T-helper 17 cell (primary cell): ENCODE data around the gene HERC6. TPM values are rescaled to one million over a fixed set of nuclear protein-coding genes. Genes with fewer than 3 reads are reported as not detected.
A peak's percentile ranks its signal among the peaks of the same experiment; 100 is the strongest.
"Not testable (repeated sequence)": the region's sequence is repeated elsewhere in the genome, so short reads cannot be mapped to it uniquely, and the experiment has no call there.

Experiments used
- ATAC-seq: fragments of 150-1000 bp; cut with Tn5 transposase; 2 replicates; pipeline ENCODE4 v1.10.0; 2021; ENCODE audit warnings: mild to moderate bottlenecking, moderate library complexity
- DNase-seq, 3 donors: peaks; one replicate each; pipeline versions ENCODE4 v3.0.0 to v3.0.0-alpha.2; 2020 to 2021
- H3K9me3 ChIP-seq: one replicate; pipeline ENCODE4 v1.7.0; 2013; ENCODE audit warnings: low read length, mild to moderate bottlenecking; ENCODE audit not compliant: control insufficient read depth, poor library complexity, severe bottlenecking
- H3K27ac Mint-ChIP-seq: one replicate; pipeline ENCODE4 v1.8.0; 2022; ENCODE audit warnings: mild to moderate bottlenecking, moderate library complexity, mixed read lengths
- H3K27me3 Mint-ChIP-seq: one replicate; pipeline ENCODE4 v1.8.0; 2022; ENCODE audit warnings: mixed read lengths
- H3K36me3 Mint-ChIP-seq: one replicate; pipeline ENCODE4 v1.8.0; 2022; ENCODE audit warnings: low read depth, mixed read lengths
- H3K4me1 Mint-ChIP-seq: one replicate; pipeline ENCODE4 v1.8.0; 2022; ENCODE audit warnings: mild to moderate bottlenecking, mixed read lengths
- H3K4me3 Mint-ChIP-seq: one replicate; pipeline ENCODE4 v1.8.0; 2022; ENCODE audit warnings: mild to moderate bottlenecking, moderate library complexity, mixed read lengths
- total RNA-seq, 4 donors: library from RNA in 2 of 4; stranded (reverse) in 2 of 4; gene quantifications; one replicate each; pipeline ENCODE4 v1.2.3 and lab custom pipeline; 2022 to 2026

Gene HERC6
- total RNA-seq (10 to 100 TPM; 15.5 to 28.3 TPM), total RNA-seq (lab: John Stamatoyannopoulos, UW) (35.8 to 38.8 reads per million in 2 donors)

DNA sequence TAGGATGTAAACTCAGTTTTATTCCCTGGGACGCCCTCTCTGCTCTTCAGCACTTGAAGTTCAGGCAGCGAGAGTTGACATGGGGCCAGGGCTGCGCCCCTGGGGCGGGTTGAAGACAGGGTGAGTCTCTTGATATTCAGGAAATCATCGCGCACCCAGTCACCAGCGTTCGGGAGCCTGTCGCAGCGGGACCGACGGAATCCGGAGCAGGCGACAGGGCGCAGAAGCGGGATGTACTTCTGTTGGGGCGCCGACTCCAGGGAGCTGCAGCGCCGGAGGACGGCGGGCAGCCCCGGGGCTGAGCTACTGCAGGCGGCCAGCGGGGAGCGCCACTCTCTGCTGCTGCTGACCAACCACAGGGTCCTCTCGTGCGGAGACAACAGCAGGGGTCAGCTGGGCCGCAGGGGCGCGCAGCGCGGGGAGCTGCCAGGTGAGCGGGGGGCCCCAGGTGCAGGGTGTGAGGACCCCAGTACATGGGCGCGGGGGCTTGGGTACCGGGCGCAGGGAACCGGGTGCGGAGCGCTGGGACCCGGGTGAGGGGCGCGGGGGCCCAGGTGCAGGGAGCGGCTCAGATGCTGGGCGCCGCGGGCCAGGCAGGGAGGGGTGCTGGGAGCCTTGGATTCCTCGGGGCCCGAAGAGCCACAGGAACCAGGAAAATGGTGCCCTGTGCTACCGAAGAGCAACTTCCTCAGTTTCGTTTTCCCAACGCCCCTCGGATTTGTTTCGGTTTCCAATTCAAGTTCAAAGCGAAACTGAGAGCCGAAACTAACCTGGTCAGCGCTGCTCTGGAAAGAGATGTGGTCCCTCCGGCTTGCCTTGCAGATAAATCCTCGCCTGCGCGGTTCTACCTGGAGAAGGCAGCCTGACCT, at the start of gene HERC6:
HERC6 (plus strand) TSS at position 162 of the 869 bp plus-strand sequence; CDS start at position 232, 70 bp downstream.
- H3K4me1 Mint-ChIP-seq = peaks cover 33% of the 10 kb centered on the region

DNA sequence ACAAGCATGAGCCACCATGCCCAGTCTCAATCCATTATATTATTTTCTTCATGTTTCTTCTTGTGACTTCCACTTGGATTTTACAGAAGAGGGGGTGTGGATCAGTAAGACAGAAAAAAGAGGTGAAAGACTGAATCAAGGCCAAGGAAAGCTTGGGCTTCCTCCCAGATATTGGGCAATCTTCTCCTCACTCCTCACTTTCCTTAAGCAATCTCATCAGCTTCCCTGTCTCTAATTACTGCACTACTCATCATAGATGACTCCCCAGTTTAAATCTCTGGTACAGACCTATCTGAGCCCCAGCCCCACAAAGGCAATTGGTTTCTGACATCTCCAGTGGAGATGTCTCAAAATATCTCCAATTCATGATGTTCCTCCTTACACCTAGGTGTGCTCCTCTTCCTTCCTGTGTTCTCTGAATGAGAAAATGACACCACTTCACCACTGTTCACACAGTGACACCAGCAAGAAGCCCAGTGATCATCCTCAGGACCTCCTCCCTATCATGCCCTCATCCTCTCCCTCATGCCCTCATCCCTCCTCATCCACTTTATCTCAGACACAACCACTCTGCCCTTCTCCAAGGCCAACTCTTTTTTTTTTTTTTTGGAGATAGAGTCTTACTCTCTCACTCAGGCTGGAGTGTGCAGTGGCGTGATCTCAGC, 44.8 kb upstream of the HERC6 start:
- H3K4me1 Mint-ChIP-seq = no peaks in the 10 kb centered on the region
- no peaks in the 10 kb centered on the region for H3K9me3 ChIP-seq
- no peak overlapping the region for H3K4me3 Mint-ChIP-seq
- ATAC-seq (no peak), DNase-seq (no peak)
- H3K27me3 Mint-ChIP-seq = peaks cover 16% of the 10 kb centered on the region
- H3K36me3 Mint-ChIP-seq = no peaks in the 10 kb centered on the region
- H3K27ac Mint-ChIP-seq = no peak overlapping the region

More for the DNA sequence above, at the start of gene HERC6:
- Mint-ChIP-seq H3K27me3 (no peaks in the 10 kb centered on the region), H3K4me3 (peak within 1 kb of the TSS; percentile 94), H3K27ac (peak within 1 kb of the TSS; percentile 94), H3K36me3 (peaks cover 3% of the 10 kb centered on the region)
- H3K9me3 ChIP-seq = no peaks in the 10 kb centered on the region
- ATAC-seq = peak; percentile 65
- peak; percentile 40 to 54 (median 46) for DNase-seq

DNA sequence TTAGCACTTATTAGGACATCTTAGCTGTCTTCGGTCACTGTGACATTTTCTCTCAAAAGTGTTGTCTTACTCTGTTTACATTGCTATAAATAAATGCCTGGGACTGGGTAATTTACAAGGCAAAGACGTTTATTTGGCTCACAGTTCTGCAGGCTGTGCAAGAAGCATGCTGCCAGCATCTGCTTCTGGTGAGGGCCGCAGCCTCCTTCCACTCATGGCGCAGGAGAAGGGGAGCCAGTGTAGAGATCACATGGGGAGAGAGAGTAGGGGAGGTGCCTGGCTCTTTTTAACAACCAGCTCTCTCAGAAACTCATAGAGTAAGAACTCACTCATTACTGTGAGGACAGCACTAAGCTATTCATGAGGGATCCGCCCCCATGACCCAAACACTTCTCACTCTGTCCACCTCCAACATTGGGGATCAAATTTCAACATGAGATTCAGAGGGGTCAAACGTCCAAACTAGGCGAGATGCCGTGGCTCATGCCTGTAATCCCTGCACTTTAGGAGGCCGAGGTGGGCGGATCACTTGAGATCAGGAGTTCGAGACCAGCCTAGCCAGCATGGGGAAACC, 43.5 kb upstream of the HERC6 start:
- Mint-ChIP-seq H3K36me3 (no peaks in the 10 kb centered on the region), H3K4me3 (no peak overlapping the region), H3K27ac (no peak overlapping the region), H3K27me3 (peaks cover 16% of the 10 kb centered on the region), H3K4me1 (no peaks in the 10 kb centered on the region)
- no peak for DNase-seq
- no peak for ATAC-seq
- no peaks in the 10 kb centered on the region for H3K9me3 ChIP-seq

DNA sequence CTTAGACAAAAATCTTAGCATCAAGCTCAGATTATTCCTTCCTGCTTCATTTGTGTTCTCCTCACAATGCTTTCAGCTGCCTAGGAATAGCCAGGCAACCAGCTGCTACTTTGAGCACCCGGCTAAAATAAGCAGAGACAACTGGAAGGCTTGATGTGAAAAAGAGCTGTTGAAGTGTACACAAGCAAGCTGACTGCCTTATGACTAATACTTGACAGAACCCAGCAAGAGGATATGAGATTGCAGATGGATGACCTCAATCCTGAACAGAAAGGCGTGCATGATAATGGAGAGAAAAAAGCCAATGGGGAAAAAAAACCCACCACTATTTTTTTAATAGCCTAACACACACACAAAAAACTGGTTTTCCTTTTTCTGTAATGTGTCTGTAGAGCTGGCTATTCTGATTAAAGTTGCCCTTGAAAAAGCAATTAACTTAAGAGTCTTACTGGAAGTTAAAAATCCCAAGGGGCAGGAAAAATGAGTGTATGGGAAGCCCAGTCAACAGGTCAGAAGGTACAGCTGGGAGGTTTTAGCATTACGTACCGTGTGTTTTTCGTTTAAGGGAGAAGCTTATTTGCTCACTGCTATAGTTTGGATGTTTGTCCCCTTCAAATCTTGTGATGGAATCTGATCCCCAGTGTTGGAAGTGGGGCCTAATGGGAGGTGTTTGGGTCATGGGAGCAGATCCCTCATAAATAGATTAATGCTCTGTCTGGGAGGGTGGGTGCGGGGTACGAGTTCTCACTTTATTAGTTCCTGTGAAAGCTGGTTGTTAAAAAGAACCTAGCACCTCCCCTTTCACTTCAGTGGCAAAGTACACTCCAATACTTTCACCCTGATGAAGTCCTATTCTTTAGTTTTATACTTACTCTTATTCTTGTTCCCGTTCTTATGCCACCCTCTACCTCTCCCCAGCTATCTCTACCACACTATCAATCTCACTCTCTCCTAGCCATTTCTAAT, 37.1 kb upstream of the HERC6 start:
- Mint-ChIP-seq H3K4me1 (no peaks in the 10 kb centered on the region), H3K27ac (no peak overlapping the region), H3K27me3 (no peaks in the 10 kb centered on the region), H3K4me3 (no peak overlapping the region), H3K36me3 (no peaks in the 10 kb centered on the region)
- H3K9me3 ChIP-seq = no peaks in the 10 kb centered on the region
- ATAC-seq (no peak), DNase-seq (no peak)

DNA sequence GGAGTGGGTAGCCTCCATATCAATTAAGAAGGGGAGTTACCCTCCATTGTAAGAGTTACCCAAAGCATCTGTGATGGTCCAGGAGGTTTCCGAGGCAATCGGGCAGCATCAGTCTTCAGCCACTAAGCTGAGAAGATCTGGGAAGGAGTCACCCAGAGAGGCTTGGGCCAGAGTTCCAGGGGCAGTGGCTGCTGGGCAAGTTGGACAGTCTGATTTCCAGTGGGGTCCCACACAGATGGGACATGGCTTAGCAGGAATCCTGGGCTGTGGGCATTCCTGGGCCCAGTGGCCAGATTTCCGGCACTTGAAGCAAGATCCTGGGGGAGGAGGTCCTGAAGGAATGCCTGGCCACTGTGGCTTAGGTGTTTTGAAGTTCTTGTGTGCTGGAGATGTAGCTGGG, 31.8 kb upstream of the HERC6 start:
- not testable (repeated sequence) for ATAC-seq, H3K27me3 Mint-ChIP-seq, DNase-seq, H3K4me1 Mint-ChIP-seq, H3K27ac Mint-ChIP-seq, H3K9me3 ChIP-seq, H3K4me3 Mint-ChIP-seq, H3K36me3 Mint-ChIP-seq

GRCh38 chr4:88348761-88349160, 29.9 kb upstream of the HERC6 start:
- H3K4me3 Mint-ChIP-seq, H3K27me3 Mint-ChIP-seq, H3K36me3 Mint-ChIP-seq, DNase-seq, ATAC-seq, H3K9me3 ChIP-seq, H3K4me1 Mint-ChIP-seq, H3K27ac Mint-ChIP-seq: not testable (repeated sequence)

DNA sequence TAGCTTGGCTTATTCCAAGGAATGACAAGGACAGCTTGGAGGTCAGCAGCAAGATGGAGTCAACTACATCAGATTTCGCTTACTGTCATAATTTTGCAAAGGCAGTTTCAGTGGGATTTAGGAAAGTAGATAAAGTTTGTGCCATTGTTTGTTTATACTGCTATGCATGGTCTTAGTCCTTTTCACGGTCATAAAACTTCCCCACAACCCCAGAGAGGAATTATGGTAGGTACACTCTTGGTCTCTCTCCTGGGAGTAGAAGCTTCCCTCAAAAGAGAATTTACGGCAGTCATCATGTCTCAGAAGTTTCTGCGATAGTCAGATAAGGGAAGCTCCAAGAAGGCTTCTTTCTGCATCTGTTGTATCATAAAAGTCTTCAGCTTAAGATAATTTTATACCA, 27.9 kb upstream of the HERC6 start:
- Mint-ChIP-seq H3K36me3 (no peaks in the 10 kb centered on the region), H3K4me1 (no peaks in the 10 kb centered on the region), H3K4me3 (no peak overlapping the region), H3K27ac (no peak overlapping the region), H3K27me3 (no peaks in the 10 kb centered on the region)
- DNase-seq (no peak), ATAC-seq (no peak)
- no peaks in the 10 kb centered on the region for H3K9me3 ChIP-seq

GRCh38 chr4:88352062-88352740, 26.5 kb upstream of the HERC6 start:
- DNase-seq = no peak
- Mint-ChIP-seq H3K36me3 (no peaks in the 10 kb centered on the region), H3K4me3 (no peak overlapping the region), H3K27me3 (no peaks in the 10 kb centered on the region), H3K27ac (no peak overlapping the region), H3K4me1 (no peaks in the 10 kb centered on the region)
- no peaks in the 10 kb centered on the region for H3K9me3 ChIP-seq
- ATAC-seq = no peak

DNA sequence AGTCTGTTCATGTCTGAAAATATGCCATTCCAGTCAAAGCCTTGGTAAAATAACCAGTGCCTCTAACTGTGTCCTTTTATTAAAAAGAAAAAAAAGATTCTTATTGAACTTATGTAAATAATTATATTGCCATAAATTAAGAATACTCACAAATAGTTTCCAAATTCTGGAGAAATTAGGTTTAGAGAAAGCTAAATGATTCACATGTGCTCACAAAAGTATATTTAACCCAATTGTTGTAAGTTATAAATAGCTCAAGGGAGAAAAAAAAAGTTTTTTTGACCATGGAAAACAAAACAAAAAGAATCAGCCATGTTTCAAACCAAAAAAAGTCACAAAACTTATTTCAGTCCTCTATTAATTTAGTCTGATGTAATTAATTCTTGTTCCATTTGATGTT, 25.3 kb upstream of the HERC6 start:
- no peaks in the 10 kb centered on the region for H3K4me1 Mint-ChIP-seq
- H3K4me3 Mint-ChIP-seq = no peak overlapping the region
- DNase-seq (no peak), ATAC-seq (no peak)
- no peak overlapping the region for H3K27ac Mint-ChIP-seq
- no peaks in the 10 kb centered on the region for H3K9me3 ChIP-seq
- H3K27me3 Mint-ChIP-seq = no peaks in the 10 kb centered on the region
- H3K36me3 Mint-ChIP-seq = peaks cover 2% of the 10 kb centered on the region

DNA sequence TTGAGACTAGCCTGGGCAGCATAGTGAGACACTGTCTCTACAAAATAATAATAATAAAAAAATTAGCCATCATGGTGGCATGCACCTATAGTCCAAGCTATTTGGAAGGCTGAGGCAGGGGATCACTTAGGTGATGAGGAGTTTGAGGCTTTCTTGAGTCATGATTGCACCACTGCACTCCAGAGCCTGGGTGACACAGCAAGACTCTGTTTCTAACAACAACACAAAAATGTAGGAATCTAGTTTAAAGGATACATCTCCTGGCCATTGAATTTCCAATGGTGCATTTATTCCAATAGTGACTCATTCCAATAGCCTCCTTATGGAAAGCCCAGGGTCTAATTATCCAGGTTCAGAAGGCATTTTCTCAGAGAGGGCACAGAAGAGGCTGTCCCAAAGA, 21.9 kb upstream of the HERC6 start:
- no peaks in the 10 kb centered on the region for H3K9me3 ChIP-seq
- ATAC-seq = no peak
- H3K36me3 Mint-ChIP-seq = peaks cover 2% of the 10 kb centered on the region
- DNase-seq = no peak
- no peaks in the 10 kb centered on the region for H3K4me1 Mint-ChIP-seq
- no peak overlapping the region for H3K27ac Mint-ChIP-seq
- no peaks in the 10 kb centered on the region for H3K27me3 Mint-ChIP-seq
- H3K4me3 Mint-ChIP-seq = no peak overlapping the region

- H3K9me3 ChIP-seq = no peaks in the 10 kb centered on the region
- no peak for DNase-seq
- Mint-ChIP-seq H3K27me3 (no peaks in the 10 kb centered on the region), H3K4me1 (no peaks in the 10 kb centered on the region), H3K4me3 (no peak overlapping the region), H3K36me3 (peaks cover 2% of the 10 kb centered on the region), H3K27ac (no peak overlapping the region)
- ATAC-seq = no peak
Observed at GRCh38 chr4:88357262-88357661, 21.4 kb upstream of the HERC6 start.

- H3K27me3 Mint-ChIP-seq = no peaks in the 10 kb centered on the region
- H3K9me3 ChIP-seq = no peaks in the 10 kb centered on the region
- H3K4me3 Mint-ChIP-seq = no peak overlapping the region
- no peak for DNase-seq
- ATAC-seq = no peak
- peaks cover 2% of the 10 kb centered on the region for H3K36me3 Mint-ChIP-seq
- no peak overlapping the region for H3K27ac Mint-ChIP-seq
- no peaks in the 10 kb centered on the region for H3K4me1 Mint-ChIP-seq
Observed at GRCh38 chr4:88359558-88359957, 19.1 kb upstream of the HERC6 start.
